NT2/D1 (cell line): Measurements from ENCODE around the gene KCNG2.

Experiments used
- DNase-seq: peaks from one replicate; pipeline ENCODE4 v3.0.0-alpha.2; 2011; ENCODE audit warnings: low read depth, low spot score
- H3K27me3 ChIP-seq: 2 replicates; pipeline ENCODE4 v1.6.0; 2011; ENCODE audit warnings: mild to moderate bottlenecking; ENCODE audit not compliant: insufficient read length, insufficient read depth
- H3K36me3 ChIP-seq: 2 replicates; pipeline ENCODE4 v1.6.1; 2011; ENCODE audit warnings: mild to moderate bottlenecking, low read length, mixed read lengths; ENCODE audit not compliant: insufficient read depth, insufficient read length
- H3K4me1 ChIP-seq: 2 replicates; pipeline ENCODE4 v1.5.1; 2011; ENCODE audit not compliant: insufficient read depth, insufficient read length
- H3K4me3 ChIP-seq: 2 replicates; pipeline ENCODE4 v1.5.1; 2011; ENCODE audit warnings: low read depth; ENCODE audit not compliant: insufficient read length
- H3K9ac ChIP-seq: 2 replicates; pipeline ENCODE4 v1.6.0; 2011; ENCODE audit warnings: low read depth; ENCODE audit not compliant: insufficient read length
- H3K9me3 ChIP-seq: 2 replicates; pipeline ENCODE4 v1.5.1; 2011; ENCODE audit warnings: mild to moderate bottlenecking, low read length; ENCODE audit not compliant: insufficient read depth
- SUZ12 ChIP-seq: IDR thresholded peaks from 2 replicates; pipeline ENCODE4 v1.6.1; 2011; ENCODE audit not compliant: insufficient read length, insufficient read depth; ENCODE audit errors: extremely low read depth
- YY1 ChIP-seq: IDR thresholded peaks from 2 replicates; pipeline ENCODE4 v1.6.1; 2011; ENCODE audit not compliant: insufficient read length, insufficient read depth
- ZNF274 ChIP-seq: IDR thresholded peaks from 2 replicates; pipeline ENCODE4 v1.6.1; 2011; ENCODE audit warnings: mild to moderate bottlenecking, low read depth, low read length

KCNG2 gene

DNA sequence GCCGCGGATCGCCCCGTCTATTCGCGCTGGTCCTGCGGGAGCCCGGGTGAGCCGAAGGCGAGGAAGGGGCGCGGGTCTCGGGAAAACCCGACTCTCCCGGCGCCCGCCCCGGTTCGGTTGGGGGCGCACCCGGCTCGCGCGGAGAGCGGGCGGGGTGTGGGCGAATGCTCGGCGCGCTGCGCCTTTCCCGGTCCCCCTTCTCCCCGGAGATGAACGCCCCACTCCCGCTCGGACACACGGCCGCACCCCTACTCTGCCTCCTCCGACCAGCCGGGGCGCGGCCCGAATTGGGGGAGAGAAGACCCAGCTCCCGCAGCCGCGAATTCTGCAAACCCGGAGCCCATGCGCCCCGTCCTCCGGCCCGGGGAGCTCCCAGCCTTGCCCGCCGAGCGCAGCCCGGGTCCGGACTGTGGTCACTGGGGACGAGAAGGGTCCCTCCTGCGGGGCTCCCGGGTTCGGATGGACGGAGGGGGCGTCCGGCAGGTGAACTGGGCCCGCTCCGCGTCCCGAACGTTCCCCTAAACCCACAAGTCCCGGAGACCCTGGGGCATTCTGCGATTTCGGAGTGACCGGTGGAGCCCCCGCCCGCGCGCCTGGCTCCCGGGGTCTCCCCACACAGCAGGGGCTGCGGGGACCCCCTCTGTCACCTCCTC is 734 bp downstream of the KCNG2 start:
- peak; percentile 44 for TF ChIP-seq SUZ12
- no peak for TF ChIP-seq YY1
- H3K9ac ChIP-seq, result peak overlapping the region; percentile 72
- H3K27me3 ChIP-seq, result peaks cover 67% of the 10 kb centered on the region
- H3K36me3 ChIP-seq, result no peaks in the 10 kb centered on the region
- H3K4me3 ChIP-seq, result peak overlapping the region; percentile 52
- DNase-seq, result no peak
- H3K9me3 ChIP-seq, result no peaks in the 10 kb centered on the region
- peaks cover 19% of the 10 kb centered on the region for H3K4me1 ChIP-seq

DNA sequence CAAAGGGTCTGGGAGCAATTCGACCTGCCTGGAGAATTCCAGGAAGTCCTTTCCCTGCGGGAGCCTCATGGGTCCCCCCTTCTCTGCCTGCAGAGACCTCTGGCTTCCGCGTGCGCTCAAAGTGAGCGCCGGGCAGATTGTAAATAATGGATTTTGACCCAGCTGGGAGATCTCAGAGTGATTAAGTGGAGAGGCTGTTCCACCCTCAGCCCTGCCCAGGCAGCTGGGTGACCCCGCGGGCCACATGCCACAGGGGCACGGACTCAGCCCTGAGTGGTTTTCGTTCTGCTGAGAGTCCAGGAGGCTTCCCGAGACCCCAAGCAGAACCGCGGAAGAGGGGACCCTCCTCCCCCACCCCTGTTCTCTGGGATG is 1.2 kb downstream of the KCNG2 start:
- H3K4me3 ChIP-seq, result peak overlapping the region; percentile 52
- no peaks in the 10 kb centered on the region for H3K36me3 ChIP-seq
- peaks cover 19% of the 10 kb centered on the region for H3K4me1 ChIP-seq
- H3K9me3 ChIP-seq, result no peaks in the 10 kb centered on the region
- H3K9ac ChIP-seq, result peak overlapping the region; percentile 72
- DNase-seq, result no peak
- H3K27me3 ChIP-seq, result peaks cover 67% of the 10 kb centered on the region
- peak; percentile 4 for TF ChIP-seq SUZ12
- no peak for TF ChIP-seq ZNF274

DNA sequence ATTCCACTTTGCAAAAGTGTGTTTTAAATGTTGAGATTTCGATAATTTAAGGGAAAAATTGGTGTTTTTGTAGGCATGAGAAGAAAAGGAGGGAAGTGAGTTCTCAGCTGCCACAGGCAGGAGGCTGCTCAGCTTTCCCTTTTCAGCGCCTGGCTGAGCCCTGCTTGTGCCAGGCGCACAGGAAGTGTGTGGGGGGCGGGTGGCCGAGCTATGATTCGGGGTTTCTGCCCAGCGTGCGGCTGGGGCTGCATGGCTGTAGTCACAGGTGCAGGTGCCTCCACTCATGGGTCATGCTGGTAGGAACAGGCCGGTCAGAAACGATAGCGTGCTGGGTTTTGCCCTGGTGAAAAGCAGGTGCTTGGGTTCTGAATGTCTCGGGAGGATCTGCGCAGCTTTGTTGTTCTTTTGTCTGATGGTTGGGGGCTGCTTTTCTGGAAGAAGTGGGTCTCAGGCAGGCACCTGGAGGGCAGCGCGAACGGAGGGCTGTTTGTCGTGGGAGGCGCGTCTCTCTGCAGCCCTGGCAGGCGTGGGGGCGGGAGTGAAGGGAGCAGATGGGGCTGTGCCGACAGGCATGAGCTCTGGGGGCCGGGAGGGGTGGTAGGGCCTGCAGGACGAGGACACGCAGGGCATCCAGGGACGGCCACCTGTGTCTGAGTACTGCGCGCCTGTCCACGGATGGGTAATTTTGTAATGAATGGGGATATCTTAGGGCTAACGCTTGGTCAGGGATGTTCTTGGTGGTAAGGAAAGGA is 2.1 kb downstream of the KCNG2 start:
- no peak overlapping the region for H3K9ac ChIP-seq
- H3K36me3 ChIP-seq, result no peaks in the 10 kb centered on the region
- H3K4me3 ChIP-seq, result no peak overlapping the region
- peaks cover 67% of the 10 kb centered on the region for H3K27me3 ChIP-seq
- DNase-seq, result no peak
- TF ChIP-seq ZNF274 (no peak), SUZ12 (no peak), YY1 (no peak)
- H3K9me3 ChIP-seq, result no peaks in the 10 kb centered on the region
- peaks cover 19% of the 10 kb centered on the region for H3K4me1 ChIP-seq

DNA sequence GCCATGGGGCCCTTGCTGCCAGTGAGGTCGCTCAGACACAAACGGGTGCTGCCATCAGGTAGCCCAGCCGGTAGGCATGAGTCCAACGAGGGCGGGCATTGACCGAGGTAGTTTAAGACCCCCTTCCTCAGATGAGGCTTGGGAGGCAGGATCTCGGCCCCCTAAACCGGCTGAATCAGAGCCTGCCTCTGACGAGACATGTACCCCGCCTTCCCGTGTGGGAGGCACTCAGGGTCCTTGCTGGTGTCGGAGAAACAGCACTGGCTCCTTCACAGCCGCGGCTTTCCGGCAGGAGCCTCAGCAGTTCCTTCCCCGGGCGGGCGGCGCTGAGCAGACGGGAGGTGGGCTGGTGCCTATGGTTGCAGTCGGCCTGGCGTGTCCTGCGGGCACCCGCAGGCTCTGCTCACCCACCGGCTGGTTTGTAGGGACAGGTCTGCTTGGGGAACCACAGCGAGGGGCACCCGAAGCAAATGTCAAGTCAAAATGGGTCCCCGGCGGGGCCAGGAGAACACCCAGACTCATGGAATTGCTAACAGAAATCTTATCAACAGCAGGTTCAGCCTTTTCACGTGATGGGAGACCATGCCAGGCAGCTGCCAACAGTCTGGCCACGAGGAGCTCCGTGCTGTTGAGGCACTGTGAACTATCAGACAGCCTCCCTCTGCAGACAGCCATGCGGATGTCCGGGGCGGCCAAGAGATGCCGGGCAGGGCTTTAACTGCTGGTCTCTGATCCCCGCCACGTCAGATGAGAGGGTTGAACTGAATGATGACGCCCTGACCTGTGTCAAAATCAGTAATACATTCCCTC is 2.8 kb downstream of the KCNG2 start:
- Histone ChIP-seq H3K9ac (peak overlapping the region; percentile 8), H3K4me1 (peaks cover 19% of the 10 kb centered on the region), H3K4me3 (no peak overlapping the region), H3K27me3 (peaks cover 65% of the 10 kb centered on the region), H3K9me3 (no peaks in the 10 kb centered on the region), H3K36me3 (no peaks in the 10 kb centered on the region)
- TF ChIP-seq YY1 (no peak), SUZ12 (no peak), ZNF274 (no peak)
- DNase-seq, result no peak

DNA sequence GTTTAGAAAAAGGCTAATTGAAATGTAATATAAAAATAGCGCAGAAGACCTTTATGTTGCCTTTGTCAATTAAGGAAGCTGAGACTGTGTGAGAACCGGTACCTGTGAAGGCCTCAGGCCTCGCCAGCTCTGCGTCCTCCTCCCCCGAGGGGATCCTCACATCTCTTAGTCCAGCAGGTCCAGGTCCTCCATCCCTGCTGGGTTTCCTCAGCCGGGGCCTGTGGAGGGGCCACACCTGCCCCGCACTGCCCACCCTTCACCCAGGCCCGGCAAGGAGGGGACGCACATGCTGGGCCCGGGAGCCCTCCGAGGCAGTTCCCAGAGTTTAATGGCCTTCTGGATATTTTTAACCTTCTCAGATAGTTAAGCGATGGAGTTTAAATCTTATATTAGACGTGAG is 3.5 kb downstream of the KCNG2 start:
- DNase-seq, result no peak
- Histone ChIP-seq H3K9ac (no peak overlapping the region), H3K27me3 (peaks cover 59% of the 10 kb centered on the region), H3K36me3 (no peaks in the 10 kb centered on the region), H3K4me1 (peaks cover 19% of the 10 kb centered on the region), H3K9me3 (no peaks in the 10 kb centered on the region), H3K4me3 (no peak overlapping the region)
- TF ChIP-seq ZNF274 (no peak), YY1 (no peak), SUZ12 (no peak)

DNA sequence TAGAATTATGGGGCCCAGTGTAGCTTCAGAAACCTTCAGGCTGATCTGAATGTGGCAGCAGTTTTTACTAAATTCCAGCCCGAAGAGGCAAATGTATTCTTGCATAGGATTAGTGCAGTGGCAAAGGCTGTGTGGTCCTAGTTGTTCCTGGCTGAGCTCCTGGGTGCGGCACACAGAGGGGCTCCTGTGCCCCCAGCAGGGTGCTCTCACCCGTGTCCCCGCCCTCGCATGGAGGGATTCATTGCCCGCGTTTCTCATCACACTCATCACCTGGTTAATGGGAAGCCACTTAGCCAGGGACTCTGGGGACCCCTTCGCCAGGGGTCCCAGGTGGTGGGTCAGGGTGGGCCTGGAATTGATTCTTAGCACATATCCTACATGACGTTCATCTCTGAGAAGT is 3.9 kb downstream of the KCNG2 start:
- DNase-seq, result no peak
- no peak for TF ChIP-seq ZNF274
- no peak for TF ChIP-seq SUZ12
- no peak for TF ChIP-seq YY1
- no peak overlapping the region for H3K9ac ChIP-seq
- no peaks in the 10 kb centered on the region for H3K36me3 ChIP-seq
- peaks cover 55% of the 10 kb centered on the region for H3K27me3 ChIP-seq
- no peak overlapping the region for H3K4me3 ChIP-seq
- no peaks in the 10 kb centered on the region for H3K9me3 ChIP-seq
- H3K4me1 ChIP-seq, result peaks cover 19% of the 10 kb centered on the region

DNA sequence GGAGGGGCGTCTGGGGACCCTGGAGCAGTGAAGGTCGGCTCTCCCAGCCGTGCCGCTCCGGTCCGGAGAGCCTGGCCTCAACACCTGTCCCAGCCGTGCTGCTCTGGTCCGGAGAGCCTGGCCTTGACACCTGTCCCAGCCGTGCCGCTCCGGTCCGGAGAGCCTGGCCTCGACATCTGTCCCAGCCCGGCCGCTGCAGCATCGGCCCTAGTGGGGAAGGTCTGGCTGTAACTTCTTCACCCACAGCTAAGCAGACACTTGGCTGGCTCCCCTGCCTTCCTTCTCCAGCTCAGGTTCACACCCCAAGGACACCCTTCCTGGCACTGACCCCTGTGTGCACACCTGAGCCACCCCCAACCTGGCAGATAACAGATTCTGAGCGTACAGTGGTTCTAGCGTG is 4.6 kb downstream of the KCNG2 start:
- Histone ChIP-seq H3K27me3 (peaks cover 48% of the 10 kb centered on the region), H3K36me3 (no peaks in the 10 kb centered on the region), H3K4me3 (no peak overlapping the region), H3K9ac (no peak overlapping the region), H3K4me1 (peaks cover 16% of the 10 kb centered on the region), H3K9me3 (no peaks in the 10 kb centered on the region)
- no peak for DNase-seq
- TF ChIP-seq ZNF274 (no peak), SUZ12 (no peak), YY1 (no peak)

DNA sequence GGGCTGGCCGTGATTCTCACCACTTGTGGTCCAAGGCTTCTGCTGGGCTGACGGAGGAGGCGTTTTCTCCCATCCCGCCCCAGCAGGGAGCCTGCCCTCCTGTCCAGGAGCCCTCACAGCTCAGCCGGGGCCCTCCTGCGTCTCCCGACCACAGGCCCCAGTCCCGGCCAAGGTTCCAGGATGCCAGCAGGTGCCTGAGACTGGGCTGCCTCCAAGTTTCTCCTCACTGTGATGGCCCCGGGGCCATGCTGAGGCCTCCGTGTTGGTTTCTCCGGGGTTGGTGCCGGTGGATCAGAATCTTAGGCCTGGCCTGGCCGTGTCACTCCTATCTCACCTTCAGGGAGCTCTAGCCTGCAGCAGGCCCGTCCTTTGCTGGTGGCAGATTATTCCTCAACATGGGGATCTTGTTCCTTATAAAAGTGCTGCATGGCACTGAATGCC is 5.9 kb downstream of the KCNG2 start:
- Histone ChIP-seq H3K4me1 (peaks cover 13% of the 10 kb centered on the region), H3K4me3 (no peak overlapping the region), H3K36me3 (no peaks in the 10 kb centered on the region), H3K9me3 (no peaks in the 10 kb centered on the region), H3K27me3 (peaks cover 38% of the 10 kb centered on the region), H3K9ac (no peak overlapping the region)
- TF ChIP-seq ZNF274, result no peak
- TF ChIP-seq SUZ12, result no peak
- no peak for TF ChIP-seq YY1
- no peak for DNase-seq
